GM20000 (cell line): Measurements from ENCODE around the gene PIK3CD.

Experiments
- DNase-seq: peaks from one replicate; pipeline ENCODE4 v3.0.0; 2012; ENCODE audit warnings: low spot score
- TF ChIP-seq, protein P1 (sequence below): IDR thresholded peaks from 2 replicates; pipeline ENCODE4 v1.5.1; 2012; ENCODE audit warnings: mild to moderate bottlenecking, control low read depth; ENCODE audit errors: extremely low read depth, missing control alignments

The PIK3CD gene

DNA sequence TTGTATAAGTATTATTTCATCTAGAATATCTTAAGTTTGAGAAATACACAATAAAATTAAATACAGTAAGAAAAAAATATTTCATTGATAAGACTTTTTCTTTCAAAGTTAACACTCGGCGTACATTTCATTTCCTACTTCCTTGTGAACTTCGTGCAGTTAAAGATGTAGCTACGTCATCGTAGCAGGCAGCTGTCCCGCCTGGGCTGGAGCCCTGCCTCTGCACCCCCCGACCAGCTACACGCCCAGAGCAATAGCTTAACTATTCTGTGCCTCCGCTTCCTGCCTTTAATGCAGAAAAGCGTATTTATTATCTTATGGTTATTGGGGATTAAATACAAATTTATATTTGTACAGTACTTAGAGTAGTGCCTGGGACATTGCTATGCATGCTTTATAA is 118.8 kb downstream of the PIK3CD start:
- TF ChIP-seq, protein P1, sequence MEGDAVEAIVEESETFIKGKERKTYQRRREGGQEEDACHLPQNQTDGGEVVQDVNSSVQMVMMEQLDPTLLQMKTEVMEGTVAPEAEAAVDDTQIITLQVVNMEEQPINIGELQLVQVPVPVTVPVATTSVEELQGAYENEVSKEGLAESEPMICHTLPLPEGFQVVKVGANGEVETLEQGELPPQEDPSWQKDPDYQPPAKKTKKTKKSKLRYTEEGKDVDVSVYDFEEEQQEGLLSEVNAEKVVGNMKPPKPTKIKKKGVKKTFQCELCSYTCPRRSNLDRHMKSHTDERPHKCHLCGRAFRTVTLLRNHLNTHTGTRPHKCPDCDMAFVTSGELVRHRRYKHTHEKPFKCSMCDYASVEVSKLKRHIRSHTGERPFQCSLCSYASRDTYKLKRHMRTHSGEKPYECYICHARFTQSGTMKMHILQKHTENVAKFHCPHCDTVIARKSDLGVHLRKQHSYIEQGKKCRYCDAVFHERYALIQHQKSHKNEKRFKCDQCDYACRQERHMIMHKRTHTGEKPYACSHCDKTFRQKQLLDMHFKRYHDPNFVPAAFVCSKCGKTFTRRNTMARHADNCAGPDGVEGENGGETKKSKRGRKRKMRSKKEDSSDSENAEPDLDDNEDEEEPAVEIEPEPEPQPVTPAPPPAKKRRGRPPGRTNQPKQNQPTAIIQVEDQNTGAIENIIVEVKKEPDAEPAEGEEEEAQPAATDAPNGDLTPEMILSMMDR, result no peak
- no peak for DNase-seq

DNA sequence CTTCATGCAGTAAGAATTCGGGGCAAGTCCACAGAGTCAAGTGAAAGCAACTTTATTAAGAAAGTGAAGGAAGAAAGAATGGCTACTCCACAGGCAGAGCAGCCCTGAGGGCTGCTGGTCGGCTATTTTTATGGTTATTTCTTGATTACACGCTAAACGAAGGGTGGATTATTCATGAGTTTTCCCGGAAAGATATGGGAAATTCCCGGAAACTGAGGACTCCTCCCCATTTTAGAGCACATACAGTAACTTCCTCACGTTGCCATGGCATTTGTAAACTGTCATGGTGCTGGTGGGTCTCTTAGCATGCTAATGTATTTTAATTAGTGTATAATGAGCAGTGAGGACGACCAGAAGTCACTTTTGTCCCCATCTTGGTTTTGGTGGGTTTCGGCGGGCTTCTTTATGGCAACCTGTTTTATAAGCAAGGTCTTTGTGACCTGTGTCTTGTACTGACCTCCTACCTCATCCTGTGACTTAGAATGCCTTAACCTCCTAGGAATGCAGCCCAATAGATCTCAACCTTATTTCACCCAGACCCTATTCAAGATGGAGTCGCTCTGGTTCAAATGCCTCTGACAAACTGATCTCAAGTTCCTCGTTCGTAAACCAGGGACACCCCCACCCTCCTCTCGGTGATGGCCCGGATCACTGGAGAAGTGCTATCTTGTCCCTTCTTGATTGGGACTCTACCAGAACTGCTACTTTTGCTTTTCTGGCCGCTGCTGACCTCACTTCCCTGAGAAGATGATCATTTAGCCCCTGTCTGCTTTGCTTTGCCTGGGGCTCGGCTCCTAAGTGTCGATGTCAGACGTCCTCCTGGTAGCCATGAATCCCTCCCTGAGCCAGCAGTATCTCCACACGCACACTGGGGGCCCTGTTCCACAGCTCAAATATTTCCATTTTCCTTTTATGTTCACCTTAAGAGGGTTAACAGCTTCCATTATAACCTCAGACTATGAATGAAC is 123.5 kb downstream of the PIK3CD start:
- TF ChIP-seq, protein P1, result no peak
- DNase-seq, result no peak

DNA sequence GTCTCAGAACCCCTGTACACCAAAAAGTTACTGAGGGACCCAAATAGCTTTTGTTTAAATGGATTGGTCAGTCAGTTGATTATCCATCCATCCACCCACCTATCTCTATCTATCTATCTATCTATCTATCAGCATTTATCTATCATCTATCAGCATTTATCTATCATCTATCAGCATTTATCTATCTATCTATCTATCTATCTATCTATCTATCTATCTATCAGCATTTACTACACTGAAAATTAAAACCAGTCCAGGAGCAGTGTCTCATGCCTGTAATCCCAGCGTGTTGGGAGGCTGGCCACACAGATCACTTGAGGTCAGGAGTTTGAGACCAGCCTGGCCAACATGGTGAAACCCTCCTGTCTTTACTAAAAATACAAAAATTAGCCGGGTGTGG is 125.2 kb downstream of the PIK3CD start:
- TF ChIP-seq, protein P1, result no peak
- DNase-seq, result no peak
